ENCODE results near the gene PLXNA2. TPM values are rescaled to one million over a fixed set of nuclear protein-coding genes. Genes with fewer than 3 reads are reported as not detected.

The PLXNA2 gene
- total and polyA plus RNA-seq, 2 donors (not counting 3 experiments of a cell fraction or from before 2014, with no cell fraction given): 42.6 to 229 TPM

DNA sequence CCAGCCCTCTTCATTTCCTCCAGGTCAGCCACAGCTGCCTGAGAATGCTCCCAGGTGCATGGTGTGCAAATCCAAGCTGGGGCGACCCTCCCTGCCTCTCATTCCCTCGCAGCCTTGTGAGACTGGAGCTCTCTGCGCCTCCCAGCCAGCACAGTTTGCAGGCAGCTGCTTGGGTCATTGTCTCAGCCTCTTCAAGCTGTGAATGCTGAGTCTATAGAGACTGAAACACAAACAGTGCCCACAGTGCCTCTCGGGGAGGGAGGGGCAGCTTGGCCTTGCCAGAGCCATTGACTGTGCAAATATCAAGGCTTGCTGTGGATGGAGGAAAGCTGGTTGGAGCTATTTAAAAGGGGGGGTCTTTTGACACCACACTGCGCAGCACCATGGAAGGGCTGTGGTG lies 10.6 kb downstream of the PLXNA2 start:
- peak overlapping the region; percentile 15 for H3K27ac ChIP-seq (ENCODE audit: insufficient read depth, low read depth, low read length)
- intact Hi-C loops (cut with micrococcal nuclease): no loop called here
- no peak overlapping the region for H3K9ac ChIP-seq (replicated peaks; ENCODE audit: extremely low read depth, insufficient read depth, low read length)
- dilution Hi-C loops (cut with MboI; ENCODE audit: extremely low pct_ligation_motif_present, low sequenced_read_pairs): loop anchor here (25.0 kb wide), 1 partner anchor 96 kb away; no protein-coding TSS in a partner anchor
- no peak overlapping the region for H3K4me2 ChIP-seq (ENCODE audit: insufficient read depth, low read length)
- CTCF ChIA-PET: interaction anchor here (1.0 to 15.2 kb wide), 4 partner anchors 11 to 101 kb away, joined by 4 to 714 read pairs (median 8); partner anchors contain the start of gene PLXNA2
- DNase-seq (ENCODE audit: low read depth, low spot score) (peak; percentile 54), FAIRE-seq (peak; percentile 40)
- peaks cover 11 to 12% of the 10 kb centered on the region in 2 experiments for H3K36me3 ChIP-seq (ENCODE audit: control insufficient read depth in 2 of 2, extremely low read depth in 1 of 2, insufficient read depth in 2 of 2, low read length in 2 of 2)
- H4K20me1 ChIP-seq (replicated peaks; ENCODE audit: control insufficient read depth, extremely low read depth, insufficient read depth, low read length): no peaks in the 10 kb centered on the region
- TF ChIP-seq, protein P1, sequence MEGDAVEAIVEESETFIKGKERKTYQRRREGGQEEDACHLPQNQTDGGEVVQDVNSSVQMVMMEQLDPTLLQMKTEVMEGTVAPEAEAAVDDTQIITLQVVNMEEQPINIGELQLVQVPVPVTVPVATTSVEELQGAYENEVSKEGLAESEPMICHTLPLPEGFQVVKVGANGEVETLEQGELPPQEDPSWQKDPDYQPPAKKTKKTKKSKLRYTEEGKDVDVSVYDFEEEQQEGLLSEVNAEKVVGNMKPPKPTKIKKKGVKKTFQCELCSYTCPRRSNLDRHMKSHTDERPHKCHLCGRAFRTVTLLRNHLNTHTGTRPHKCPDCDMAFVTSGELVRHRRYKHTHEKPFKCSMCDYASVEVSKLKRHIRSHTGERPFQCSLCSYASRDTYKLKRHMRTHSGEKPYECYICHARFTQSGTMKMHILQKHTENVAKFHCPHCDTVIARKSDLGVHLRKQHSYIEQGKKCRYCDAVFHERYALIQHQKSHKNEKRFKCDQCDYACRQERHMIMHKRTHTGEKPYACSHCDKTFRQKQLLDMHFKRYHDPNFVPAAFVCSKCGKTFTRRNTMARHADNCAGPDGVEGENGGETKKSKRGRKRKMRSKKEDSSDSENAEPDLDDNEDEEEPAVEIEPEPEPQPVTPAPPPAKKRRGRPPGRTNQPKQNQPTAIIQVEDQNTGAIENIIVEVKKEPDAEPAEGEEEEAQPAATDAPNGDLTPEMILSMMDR (IDR thresholded peaks at IDR 0.05; ENCODE audit: extremely low read depth in 1 of 2, insufficient read depth in 1 of 2, low read depth in 1 of 2, low read length in 2 of 2): no peak
- TF ChIP-seq MYC (IDR thresholded peaks at IDR 0.05; ENCODE audit: low read depth, low read length) (no peak), FOS (IDR thresholded peaks at IDR 0.05; ENCODE audit: borderline replicate concordance, insufficient read depth, low read length) (no peak), EZH2 (IDR thresholded peaks at IDR 0.05; ENCODE audit: borderline replicate concordance, low read depth, low read length, severe bottlenecking) (no peak), POLR2AphosphoS5 (IDR thresholded peaks at IDR 0.05; ENCODE audit: insufficient read depth, low read depth, low read length) (no peak), JUN (IDR thresholded peaks at IDR 0.05; ENCODE audit: borderline replicate concordance, insufficient read depth, insufficient read length, low read depth) (no peak), GATA2 (IDR thresholded peaks at IDR 0.05; ENCODE audit: insufficient read depth, insufficient read length, low read depth, low read length) (no peak)
- TF ChIP-seq, protein P2, sequence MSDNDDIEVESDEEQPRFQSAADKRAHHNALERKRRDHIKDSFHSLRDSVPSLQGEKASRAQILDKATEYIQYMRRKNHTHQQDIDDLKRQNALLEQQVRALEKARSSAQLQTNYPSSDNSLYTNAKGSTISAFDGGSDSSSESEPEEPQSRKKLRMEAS (IDR thresholded peaks at IDR 0.05; ENCODE audit: insufficient read depth, insufficient read length): no peak
- peaks cover 78% of the 10 kb centered on the region for H3K4me1 ChIP-seq (ENCODE audit: control insufficient read depth, extremely low read depth, insufficient read depth, low read length)
- no TSS peak for BruUV-seq (replicated peaks)
- H3K4me3 ChIP-seq (replicated peaks in 1 of 3; ENCODE audit: insufficient read depth in 1 of 3, low read depth in 1 of 3, low read length in 3 of 3): no peak overlapping the region
- H3K27me3 ChIP-seq (ENCODE audit: control insufficient read depth in 2 of 2, insufficient read depth in 2 of 2, low read length in 2 of 2): no peaks in the 10 kb centered on the region
- H3K79me2 ChIP-seq (ENCODE audit: control insufficient read depth, insufficient read depth, low read length): peaks cover 100% of the 10 kb centered on the region
- no peaks in the 10 kb centered on the region for H3K9me3 ChIP-seq (replicated peaks; ENCODE audit: control insufficient read depth, insufficient read depth, low read length)
- H3K9me1 ChIP-seq (replicated peaks; ENCODE audit: control insufficient read depth, extremely low read depth, insufficient read depth, low read length): no peaks in the 10 kb centered on the region
- POLR2A ChIA-PET: interaction anchor here (1.8 kb wide), 1 partner anchor 12 kb away, joined by 11 read pairs; no protein-coding TSS in a partner anchor
- H2AFZ ChIP-seq (ENCODE audit: low read depth, low read length): no peak overlapping the region
